Superior temporal gyrus (tissue), 1 donor: ENCODE measurements around the gene ABHD2.

Experiments used
- DNase-seq: peaks from one replicate; pipeline ENCODE4 v3.0.0-alpha.2; 2016; ENCODE audit errors: extremely low spot score

The ABHD2 gene

DNA sequence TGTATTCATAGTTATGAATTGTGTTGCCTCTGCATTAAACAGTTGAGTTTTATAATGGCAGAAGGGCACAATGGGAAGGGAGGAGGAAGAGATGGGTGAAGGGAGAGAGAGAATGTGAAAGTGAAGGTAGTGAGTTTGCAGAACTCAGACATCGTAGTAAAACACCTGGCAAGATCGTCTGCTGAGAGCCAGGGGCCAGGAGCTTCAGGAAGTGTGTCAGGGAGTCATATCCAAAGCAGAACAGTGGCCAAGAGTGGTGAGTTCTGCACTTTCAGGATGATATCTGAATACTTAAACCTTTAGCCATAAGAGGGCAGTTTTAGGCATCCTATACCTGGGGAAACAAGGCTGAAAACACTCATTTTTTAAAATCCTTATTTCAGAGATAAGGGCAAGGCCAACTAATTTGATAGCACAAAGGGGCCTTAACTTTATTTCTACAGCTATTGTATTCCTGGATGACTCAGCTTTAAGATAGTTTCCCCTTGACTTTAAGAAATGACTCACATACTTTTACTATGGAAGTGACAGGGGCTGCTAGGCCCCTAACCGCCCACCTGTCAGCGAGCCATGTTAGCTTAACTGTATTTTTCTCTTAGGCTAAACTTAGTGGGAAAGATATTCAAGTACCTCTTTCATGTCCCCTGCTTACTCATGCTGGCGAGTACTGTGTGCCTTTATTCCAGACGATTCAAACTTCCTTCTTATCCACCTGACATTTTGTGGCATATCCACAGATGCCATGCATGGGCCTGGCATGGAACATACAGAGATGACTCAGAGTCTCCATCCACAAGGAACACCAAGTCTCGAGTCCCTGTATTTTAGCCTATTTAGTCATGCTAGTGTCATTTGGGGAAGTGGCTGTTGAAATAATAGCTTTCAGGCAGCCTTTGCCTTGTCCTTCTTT lies 79.3 kb downstream of the ABHD2 start:
- peak; percentile 62 for DNase-seq

DNA sequence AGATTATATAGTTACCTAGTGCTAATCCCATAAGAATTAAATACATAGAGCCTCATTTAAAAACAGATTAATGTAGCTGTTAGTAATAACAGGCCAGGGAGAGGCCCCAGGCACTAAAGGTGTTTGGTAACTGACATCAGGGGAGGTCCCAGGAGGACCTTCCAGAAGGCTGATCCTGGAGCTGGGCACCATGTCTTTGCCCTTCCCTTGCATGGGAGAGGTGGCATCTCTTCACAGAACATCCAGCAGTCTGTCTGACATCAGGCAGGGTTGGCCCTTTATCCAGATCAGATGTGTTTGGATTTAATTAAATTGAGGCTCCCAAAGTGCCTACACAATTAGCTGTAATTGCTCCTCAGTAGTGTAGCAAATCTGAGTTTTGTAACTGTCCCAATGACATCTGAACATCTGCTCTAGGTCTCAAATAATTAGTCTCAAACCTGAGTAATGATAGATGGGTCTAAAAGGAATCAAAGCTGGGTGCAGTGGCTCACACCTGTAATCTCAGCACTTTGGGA lies 80.1 kb downstream of the ABHD2 start:
- no peak for DNase-seq

DNA sequence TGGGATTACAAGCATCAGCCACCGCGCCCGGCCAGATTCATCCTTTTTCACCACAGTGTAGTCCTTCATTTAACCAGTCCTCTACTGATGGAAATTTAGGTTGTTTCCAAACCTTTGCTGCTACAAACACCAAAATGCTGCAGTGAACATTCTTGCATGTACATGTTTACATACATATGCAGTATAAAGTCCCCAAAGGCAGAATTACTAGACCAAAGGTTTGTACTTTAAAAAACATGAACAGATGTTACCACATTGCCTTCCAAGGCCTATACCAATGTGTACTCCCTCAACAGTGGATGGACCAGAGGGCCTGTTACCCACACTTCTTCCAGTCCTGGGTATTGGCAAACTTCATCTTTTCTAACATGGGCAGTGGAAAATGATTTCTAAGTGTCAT lies 82.1 kb downstream of the ABHD2 start:
- DNase-seq = no peak

DNA sequence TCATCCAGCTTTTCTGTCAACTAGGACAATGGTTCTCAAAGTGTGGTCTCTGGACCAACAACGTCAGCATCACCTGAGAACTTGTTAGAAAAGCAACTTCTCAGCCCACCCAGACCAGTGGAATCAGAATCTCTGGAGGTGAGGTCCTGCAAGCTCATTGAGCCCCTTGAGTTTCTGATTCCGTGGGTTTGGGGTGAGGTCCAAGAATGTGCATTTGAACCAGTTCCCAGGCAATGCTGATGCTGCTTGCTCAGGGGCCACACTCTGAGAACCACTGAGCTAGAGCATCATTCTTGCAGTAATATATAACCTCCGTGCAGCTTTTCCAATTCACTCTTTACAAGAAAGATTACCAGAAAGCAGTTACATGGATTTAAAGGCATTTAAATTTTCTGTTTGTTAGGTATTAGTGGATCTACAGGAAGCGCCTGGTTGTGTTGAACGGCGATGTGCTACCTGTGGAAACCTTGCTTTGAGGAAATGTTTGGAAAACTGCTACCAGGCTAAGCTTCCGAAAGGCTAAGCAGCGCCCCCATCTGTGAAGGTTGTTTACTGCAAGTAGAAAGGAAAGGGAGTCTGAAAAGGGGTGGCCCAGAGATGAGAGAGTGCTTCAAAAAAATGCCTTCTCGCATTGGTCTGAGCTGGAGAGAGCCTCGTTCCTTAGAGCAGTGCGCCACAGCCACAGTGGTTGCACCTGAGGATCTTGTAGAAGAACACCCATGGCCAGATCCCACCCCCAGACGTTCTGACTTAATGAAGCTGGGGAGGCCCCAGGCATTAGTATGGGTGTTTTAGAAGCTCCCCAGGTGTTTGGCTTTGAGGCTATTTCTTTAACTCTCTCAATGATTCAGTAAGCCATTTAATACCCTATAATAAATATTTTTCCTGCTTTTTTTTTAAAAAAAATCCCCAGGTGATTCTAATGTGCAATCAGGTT lies 83.1 kb downstream of the ABHD2 start:
- peak; percentile 82 for DNase-seq

DNA sequence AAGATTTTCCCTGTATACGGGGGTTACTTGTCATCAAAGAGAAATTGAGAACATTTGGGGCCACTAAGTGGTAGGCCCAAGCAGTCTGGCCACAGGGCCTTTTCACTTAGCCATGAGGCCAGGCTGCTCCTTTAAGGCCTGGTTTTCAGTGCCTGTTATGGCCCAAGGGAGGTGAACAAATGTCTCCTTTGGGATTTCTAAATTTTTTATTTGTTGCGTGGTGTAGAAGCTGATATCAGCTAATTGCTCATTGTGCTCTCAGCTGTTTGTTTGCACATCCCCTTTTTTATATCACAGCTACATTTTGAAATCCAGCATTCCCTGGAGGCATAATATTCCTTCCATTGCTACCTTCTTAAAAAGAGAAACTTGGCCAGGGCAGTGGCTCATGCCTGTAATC lies 84.7 kb downstream of the ABHD2 start:
- no peak for DNase-seq

DNA sequence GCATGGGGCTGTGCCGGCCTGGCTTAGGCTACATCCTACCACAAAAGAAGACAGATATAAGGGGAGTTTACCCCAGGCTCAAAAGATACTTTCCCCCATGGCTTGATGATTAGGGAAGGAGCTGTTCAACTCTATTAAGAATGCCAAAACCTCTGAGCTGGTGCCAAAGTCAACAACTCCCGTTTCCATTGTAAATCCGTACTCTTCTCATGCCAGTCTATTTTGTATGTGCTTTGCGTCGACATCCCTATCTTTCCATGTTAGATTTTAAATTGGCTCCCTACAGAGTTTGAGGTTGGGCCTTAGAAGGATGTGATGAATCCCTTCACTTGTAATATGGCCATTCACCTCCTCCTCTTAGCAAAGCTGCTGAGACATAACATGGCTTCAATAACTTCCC lies 86.2 kb downstream of the ABHD2 start:
- DNase-seq = no peak

DNA sequence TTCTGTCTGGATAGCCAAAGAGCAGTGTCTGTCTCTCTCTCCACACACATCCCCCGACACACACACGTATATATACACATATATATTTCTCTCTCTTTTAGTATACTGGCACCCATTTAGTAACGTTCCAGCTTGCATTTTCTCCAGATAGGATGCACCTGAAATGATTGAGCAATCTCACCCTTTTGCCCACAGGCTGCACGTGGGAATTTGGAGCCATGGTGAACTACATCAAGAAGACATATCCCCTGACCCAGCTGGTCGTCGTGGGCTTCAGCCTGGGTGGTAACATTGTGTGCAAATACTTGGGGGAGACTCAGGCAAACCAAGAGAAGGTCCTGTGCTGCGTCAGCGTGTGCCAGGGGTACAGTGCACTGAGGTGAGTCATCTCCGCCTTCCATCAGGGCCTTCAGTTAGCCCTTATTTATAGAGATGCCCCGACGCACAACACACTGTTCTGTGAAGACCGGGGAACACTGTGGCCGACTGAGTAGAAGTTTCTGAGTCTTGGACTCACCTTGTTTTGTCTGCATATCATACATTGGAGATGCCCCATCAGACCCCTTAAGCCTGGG lies 87.4 kb downstream of the ABHD2 start:
- no peak for DNase-seq

DNA sequence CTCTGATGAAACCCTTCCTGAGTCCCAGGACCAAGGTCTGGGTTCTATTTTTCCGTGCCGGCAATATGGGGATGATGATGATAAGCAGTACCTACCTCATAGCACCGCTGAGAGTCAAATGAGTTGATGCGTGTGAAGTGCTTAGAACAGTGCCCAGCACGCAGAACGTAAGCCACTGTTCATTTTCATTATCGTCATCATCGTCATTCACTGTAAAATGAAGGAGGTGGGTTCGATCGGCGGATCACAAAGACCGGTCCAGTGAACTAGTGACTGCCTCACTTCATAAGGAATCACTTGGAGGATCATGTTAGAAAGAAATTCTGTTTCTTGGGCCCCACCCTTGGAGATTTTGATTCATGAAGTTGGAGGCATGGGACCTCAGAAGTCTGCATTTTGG lies 88.9 kb downstream of the ABHD2 start:
- DNase-seq = no peak

DNA sequence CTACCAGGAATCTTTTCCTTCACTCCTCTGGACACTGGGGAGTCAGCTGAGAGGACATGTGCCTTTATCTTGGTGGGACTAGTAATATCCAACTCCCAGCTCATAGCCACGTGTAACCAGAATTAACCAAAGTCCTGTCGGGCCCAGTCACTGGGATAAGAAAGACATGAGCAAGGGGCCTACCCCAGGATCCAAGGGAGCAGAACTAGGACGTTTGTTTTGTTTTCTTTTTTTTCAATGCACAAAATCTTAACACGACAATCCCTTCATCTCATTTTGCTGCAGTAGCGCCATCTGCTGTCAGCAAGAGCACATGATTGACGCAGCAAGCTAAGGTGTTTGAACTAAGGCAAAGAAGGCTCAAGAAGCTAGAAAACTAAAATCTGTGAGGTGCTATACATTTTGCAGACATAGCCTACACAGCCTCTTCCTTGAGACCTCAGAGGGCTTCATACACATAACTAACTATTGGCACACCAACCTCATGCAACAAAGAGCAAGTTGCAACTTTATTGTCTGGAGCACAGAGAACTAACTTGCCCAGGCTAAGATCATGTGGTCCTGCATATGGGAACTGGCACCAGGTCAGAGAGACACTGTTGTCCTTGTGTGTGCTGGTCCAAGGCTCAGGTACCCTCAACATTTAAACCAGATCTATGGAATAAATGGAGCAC lies 89.5 kb downstream of the ABHD2 start:
- peak; percentile 89 for DNase-seq

DNA sequence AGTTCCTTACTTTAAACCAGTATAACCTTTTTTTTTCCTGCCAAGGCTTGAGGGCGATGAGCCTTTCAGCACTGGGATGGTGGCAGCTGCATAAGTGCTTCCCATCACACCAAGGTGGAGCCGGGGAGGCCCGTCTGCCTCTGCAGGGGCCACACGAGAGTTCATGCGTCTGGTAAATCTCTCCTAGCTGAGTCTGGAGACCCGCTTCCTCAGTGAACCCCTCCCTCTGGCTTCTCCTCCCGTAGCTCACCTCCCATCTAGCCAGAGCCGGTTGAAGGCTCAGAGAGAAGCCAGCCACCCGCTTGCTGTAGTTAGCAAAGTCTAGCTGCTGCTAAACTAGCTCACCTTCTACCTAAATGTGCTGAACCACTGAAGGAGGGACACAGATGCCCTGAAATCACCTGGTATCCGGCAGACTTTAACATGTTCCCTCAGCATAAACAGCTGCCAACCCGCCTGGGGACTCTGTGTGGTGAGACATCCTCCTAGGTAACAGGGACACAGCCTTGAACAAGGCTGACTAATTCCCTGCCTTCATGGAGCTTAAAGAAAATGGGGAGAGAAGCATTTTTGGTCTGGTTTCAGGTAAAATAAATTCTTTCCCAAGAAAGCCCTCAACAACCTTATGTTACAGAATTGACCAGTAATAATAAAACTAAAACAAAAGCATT lies 90.2 kb downstream of the ABHD2 start:
- DNase-seq = no peak

DNA sequence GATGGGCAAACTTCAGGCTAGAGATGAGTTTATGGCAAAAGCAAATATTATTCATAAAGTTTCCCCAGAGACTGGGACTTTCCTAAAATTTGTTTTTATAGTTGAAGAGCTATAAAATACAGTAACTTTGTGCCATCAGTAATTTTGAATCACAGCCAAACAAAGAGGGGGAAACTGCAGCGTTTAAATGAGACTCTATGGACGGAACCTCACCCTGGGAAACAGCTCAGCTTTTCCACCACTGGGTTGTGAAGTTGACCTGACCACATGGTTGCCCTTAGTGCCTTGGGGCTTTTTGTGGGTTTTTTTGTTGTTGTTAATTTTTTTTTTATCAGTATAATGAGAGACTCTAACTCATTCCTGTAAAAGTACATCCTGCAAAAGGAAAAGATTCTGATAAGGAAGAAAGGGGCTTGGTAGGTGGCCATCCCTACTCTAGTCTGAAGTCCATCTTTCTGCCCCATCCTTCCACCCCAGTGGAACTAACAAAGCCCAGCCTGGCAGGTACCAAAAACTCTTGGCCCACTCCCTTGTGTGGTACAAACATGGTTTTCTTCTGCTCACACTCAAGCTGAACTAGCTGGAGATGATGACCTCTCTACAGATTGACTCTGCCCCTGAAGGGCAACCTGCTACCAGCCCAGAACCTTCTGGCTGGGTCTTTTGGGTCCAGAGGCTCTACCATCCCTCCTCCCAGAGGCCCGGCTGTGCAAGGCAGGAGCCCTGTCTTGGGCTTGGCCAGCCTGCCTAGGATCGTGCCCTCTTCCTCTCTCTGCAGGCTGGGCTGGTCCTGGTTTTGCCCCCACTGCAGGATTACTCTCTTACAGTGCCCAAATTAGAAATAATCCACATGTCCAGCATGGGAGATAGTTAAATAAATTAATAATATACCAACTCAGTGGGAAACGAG lies 92.0 kb downstream of the ABHD2 start:
- DNase-seq = no peak

DNA sequence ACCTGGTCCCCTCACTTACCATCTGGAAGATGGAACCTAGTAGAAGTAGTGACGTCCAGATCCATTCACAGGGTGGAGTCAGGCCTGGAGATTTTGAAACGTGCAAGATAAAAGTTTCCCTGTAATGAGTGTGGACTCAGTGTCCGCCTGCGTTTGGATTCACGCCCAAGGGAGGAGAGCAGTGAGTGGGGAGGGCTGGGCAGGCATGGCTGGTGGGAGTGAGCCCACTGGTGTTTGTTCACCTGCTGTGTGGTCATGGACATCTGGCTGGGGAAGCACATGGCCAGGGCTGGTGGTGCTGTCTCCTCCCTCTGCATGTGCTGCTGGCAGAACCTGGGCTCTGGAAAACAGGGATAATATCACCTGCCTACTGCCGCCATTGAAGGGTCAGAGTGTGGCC lies 96.1 kb downstream of the ABHD2 start:
- no peak for DNase-seq

DNA sequence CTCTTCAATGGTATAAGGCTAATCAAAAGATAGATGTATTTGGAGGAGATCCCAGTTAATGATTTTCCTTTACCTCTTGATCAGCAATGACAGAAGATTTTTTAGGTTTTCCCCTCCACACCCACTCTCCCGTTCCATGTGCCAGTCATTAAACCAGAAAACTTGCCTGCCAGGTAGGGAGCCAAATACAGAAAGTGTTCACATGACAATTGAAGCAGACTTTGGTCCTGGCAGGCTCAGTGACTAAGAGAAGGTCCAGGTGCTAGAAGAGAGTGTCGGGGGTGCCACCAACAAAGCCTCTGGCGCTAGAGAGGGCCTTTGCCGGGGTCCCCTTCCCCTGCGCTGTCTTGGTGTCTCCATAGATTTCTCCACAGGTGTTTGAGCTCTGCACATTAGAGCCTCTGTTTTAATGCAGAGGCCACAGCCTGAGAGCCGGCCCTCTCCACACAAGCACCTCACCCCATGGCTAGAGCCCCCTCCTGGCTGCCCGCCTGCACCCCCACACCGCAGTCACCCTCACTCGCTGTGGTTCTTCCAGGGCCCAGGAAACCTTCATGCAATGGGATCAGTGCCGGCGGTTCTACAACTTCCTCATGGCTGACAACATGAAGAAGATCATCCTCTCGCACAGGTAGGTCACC lies 96.8 kb downstream of the ABHD2 start:
- no peak for DNase-seq

DNA sequence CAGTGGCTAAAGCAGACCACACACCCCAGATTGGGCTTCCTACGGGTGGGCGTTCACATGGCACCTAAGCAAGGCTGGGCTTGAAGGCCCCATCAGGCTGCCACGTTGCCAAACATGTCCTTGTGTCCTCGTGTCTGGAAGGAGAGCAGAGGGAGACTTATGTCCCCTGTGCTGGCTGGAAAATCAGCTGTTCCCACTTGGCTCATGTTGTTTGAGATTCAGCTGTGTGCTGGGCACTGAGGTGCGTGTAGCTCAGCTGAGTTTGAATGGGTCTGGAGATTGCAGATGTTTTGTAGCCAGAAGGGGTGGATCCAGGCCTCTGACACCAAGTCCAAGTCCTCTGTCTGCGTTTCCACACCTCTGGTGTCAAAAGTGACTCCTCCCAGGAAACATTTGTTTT lies 98.5 kb downstream of the ABHD2 start:
- DNase-seq = no peak

DNA sequence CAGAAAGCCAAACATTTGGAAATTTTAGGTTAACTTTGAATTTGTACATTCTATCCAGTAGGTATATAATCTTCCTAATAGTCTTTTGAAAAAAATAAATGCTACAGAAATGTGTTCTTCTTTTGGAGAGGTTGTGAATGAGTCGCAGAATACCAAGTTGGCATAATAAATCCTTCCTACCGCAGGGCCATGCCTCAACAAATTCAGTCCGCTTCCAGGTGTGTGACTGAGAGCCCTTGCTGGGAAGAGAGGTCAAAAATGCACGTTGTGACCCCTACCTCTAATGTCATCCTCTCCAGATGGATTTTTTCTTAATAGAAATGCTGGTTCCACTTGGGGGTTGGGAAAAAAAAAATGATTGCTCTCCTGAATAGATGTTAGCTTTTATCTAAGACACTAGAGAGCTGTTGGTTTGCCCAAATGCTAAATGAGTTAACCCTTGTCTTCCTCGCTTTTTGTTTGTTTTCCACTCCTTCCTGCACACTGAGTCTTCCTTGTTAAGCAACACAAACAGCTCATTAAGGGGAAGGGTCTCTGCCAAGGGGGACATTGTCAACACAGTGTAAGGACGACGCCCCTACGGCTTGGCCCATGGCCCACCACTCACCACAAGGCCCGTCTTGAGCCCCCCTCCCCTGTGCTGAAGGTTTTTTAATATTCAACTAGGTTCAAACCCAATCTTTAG lies 99.2 kb downstream of the ABHD2 start:
- DNase-seq = no peak

DNA sequence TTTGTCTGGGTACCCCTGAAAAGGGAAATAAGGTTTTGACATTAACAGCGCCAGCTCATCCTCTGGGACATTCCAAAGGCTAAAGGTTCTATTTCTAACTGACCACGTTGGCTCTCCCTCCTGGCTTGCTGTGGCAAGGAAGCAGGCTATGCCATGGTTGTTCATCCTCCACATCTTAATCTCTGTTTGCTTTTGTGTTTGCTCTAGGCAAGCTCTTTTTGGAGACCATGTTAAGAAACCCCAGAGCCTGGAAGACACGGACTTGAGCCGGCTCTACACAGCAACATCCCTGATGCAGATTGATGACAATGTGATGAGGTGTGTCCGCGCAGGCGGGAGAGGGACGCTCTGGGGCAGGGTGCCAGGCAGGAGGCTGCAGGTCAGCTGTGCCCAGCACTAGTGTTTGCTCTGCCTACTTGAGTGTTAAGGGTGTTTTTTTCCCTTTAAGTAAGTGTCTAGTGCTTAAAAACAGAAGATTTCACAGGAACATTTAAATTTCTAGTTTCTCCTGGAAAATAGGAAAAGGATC lies 99.8 kb downstream of the ABHD2 start:
- no peak for DNase-seq

DNA sequence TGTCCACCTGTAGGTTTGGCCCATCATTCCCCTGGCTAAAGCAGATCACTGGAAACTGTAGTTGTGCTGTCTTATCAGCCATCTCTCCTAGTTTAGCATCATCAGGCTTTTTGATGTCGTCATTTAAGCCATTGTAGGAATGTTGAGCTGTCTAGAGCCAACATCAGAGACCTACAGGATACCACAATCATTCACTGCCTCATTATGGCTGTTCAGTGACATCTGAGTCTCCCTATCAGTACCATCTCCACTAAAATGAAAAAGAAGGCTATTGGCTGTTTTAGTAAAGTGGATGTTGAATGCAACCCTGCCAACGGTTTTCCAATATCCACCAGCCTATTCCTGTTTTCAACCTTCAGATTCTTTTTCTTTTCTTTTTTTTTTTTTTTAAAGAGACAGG lies 103.9 kb downstream of the ABHD2 start:
- no peak for DNase-seq

DNA sequence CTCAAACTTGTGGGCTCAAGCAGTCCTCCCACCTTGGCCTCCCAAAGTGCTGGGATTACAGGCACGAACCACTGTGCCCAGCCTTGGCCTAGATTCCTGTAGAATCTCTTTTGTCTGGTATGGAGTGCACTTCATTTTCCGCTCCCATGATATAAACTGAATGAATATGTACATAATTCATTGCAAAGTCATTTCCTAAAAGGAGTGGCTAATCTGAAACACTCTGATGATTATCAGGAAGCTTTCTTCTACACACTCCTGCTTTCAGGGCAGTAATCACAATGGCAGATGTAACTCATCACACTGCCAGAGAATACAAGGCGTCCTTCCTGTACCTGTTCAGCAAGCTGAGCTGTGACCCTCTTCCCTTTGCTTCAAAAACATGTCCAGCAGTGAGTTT lies 104.5 kb downstream of the ABHD2 start:
- no peak for DNase-seq

DNA sequence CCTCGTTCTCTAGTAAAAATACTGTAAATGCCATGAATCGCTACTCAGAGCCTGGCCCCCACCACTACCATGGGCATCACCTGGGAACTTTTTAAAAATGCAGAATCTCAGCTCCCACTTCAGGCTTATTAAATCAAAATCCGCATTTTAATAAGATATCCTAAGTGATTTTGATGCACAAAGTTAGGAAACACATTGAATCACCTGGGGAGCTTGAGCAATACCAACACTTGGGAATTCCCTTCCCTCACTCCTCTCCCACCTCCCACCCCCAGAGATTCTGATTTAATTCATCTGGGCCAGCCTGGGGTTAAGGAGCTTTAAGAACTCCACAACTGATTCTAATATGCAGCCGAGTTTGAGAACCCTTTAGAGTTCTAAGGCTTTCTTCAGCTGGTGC lies 106.4 kb downstream of the ABHD2 start:
- DNase-seq = no peak
